Measurements from ENCODE around the gene FAM3A. TPM values are rescaled to one million over a fixed set of nuclear protein-coding genes. Genes with fewer than 3 reads are reported as not detected.

The FAM3A gene
- total and polyA plus RNA-seq, 10 of the 15 experiments (the other 5 are each of a cell fraction or from before 2014, with no cell fraction given), result 0.29 to 21.1 (median 11.4) TPM

DNA sequence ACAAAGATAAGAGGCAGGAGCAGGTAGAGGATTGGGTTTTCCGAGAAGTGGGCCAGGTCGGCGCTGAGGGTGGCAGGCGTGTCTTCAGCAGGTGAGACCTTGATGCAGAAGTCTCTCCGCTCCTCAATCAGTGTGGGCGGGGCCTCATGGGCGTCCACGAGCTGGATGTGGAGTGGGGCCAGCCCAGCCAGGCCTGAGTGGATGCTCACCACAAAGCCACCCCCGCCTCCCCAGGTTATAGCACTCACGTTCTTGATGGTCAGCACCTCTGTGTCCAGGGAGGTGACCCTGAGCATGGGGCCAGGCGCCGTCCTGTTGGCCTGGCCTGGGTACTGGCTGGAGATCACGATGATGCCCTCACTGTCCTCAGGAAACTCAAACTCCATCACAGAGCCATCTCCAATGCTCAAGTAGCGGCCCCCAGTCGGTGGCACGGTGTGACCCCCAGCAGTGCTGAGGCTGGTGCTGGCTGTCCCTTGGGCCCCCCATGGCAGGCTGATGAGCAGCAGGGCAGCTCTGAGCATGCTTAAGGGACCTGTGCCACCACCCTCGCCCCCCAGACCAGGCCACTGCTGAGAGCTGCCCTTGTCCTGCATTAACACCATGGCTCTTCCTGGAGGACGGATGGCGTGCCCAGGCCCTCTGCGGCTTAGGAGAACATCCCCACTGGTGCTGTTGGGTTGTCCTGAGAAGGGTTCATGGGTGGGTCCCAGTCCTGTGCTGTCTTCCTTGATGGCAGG is 27.5 kb downstream of the FAM3A start:
- CTCF ChIA-PET, result interaction anchor here (2.4 kb wide), 1 partner anchor 39 kb away, joined by 13 read pairs; no protein-coding TSS in a partner anchor
- POLR2A ChIA-PET, result interaction anchor here (0.6 to 3.3 kb wide), 4 partner anchors 9 to 61 kb away, joined by 3 to 14 read pairs (median 4); no protein-coding TSS in a partner anchor
- Histone ChIP-seq H3K9me3 (replicated peaks; ENCODE audit: control insufficient read depth, insufficient read depth, low read length) (no peaks in the 10 kb centered on the region; the same call in 2 of the 3 replicates), H3K79me2 (ENCODE audit: control insufficient read depth, insufficient read depth, low read length) (peaks cover 21% of the 10 kb centered on the region), H3K27ac (ENCODE audit: control insufficient read depth, insufficient read depth) (no peak overlapping the region), H3K4me2 (ENCODE audit: control insufficient read depth, insufficient read depth) (no peak overlapping the region), H3K27me3 (replicated peaks in 1 of 2; ENCODE audit: control insufficient read depth in 2 of 2, insufficient read depth in 2 of 2, low read length in 1 of 2) (no peaks in the 10 kb centered on the region), H3K4me1 (ENCODE audit: control insufficient read depth, insufficient read depth, low read length) (peaks cover 8% of the 10 kb centered on the region; the same call in 1 of the 2 replicates), H3K9ac (ENCODE audit: control insufficient read depth, insufficient read depth, low read length) (no peak overlapping the region), H2AFZ (ENCODE audit: control insufficient read depth, low read depth, low read length) (no peak overlapping the region), H3K36me3 (ENCODE audit: control insufficient read depth in 2 of 2, insufficient read depth in 2 of 2, low read length in 1 of 2) (peaks cover 0 to 2% of the 10 kb centered on the region in 2 experiments; a peak in 2 of 4 replicates), H3K4me3 (no peak overlapping the region), H4K20me1 (ENCODE audit: control insufficient read depth, insufficient read depth) (no peaks in the 10 kb centered on the region)
- SMC1A ChIA-PET (ENCODE audit: uncharacterized antibody, unreplicated experiment), result interaction anchor here (2.2 kb wide), 1 partner anchor 39 kb away, joined by 7 read pairs; no protein-coding TSS in a partner anchor
- 71% methylated on average over 20 of the region's 20 CpGs for WGBS (ENCODE audit: insufficient coverage, insufficient replicate concordance, low lambda C conversion rate, missing lambda C conversion rate)
- FAIRE-seq (no peak), DNase-seq (ENCODE audit: low read depth, low spot score) (no peak), ATAC-seq (no peak)
- intact Hi-C loops (cut with micrococcal nuclease; ENCODE audit: unreplicated experiment) (no loop called here), in situ Hi-C loops (cut with MboI) (no loop called here)
- BruUV-seq (replicated peaks), result no TSS peak
- RAD21 ChIA-PET (ENCODE audit: unreplicated experiment), result no interaction called here
- TF ChIP-seq RCOR1 (conservative IDR thresholded peaks at IDR 0.05; ENCODE audit: low read depth, low read length), result no peak
- no peak for TF ChIP-seq MTA3 (IDR thresholded peaks at IDR 0.05; ENCODE audit: borderline replicate concordance, low read length)
- TF ChIP-seq, protein P1, sequence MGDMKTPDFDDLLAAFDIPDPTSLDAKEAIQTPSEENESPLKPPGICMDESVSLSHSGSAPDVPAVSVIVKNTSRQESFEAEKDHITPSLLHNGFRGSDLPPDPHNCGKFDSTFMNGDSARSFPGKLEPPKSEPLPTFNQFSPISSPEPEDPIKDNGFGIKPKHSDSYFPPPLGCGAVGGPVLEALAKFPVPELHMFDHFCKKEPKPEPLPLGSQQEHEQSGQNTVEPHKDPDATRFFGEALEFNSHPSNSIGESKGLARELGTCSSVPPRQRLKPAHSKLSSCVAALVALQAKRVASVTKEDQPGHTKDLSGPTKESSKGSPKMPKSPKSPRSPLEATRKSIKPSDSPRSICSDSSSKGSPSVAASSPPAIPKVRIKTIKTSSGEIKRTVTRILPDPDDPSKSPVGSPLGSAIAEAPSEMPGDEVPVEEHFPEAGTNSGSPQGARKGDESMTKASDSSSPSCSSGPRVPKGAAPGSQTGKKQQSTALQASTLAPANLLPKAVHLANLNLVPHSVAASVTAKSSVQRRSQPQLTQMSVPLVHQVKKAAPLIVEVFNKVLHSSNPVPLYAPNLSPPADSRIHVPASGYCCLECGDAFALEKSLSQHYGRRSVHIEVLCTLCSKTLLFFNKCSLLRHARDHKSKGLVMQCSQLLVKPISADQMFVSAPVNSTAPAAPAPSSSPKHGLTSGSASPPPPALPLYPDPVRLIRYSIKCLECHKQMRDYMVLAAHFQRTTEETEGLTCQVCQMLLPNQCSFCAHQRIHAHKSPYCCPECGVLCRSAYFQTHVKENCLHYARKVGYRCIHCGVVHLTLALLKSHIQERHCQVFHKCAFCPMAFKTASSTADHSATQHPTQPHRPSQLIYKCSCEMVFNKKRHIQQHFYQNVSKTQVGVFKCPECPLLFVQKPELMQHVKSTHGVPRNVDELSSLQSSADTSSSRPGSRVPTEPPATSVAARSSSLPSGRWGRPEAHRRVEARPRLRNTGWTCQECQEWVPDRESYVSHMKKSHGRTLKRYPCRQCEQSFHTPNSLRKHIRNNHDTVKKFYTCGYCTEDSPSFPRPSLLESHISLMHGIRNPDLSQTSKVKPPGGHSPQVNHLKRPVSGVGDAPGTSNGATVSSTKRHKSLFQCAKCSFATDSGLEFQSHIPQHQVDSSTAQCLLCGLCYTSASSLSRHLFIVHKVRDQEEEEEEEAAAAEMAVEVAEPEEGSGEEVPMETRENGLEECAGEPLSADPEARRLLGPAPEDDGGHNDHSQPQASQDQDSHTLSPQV (IDR thresholded peaks at IDR 0.05), result no peak
- TF ChIP-seq ZNF217 (IDR thresholded peaks at IDR 0.05), result no peak
- TF ChIP-seq ETV6 (conservative IDR thresholded peaks at IDR 0.05 in 1 of 2, IDR thresholded peaks at IDR 0.05 in 1 of 2; ENCODE audit: borderline replicate concordance in 1 of 2, low read depth in 1 of 2), result no peak
- no peak for TF ChIP-seq CREM (IDR thresholded peaks at IDR 0.05; ENCODE audit: low read depth)
- no peak for TF ChIP-seq SRF (IDR thresholded peaks at IDR 0.05; ENCODE audit: low read depth in 2 of 2, low read length in 2 of 2)
- no peak for TF ChIP-seq CHD1 (IDR thresholded peaks at IDR 0.05; ENCODE audit: low read depth, low read length)
- TF ChIP-seq EP300 (IDR thresholded peaks at IDR 0.05; ENCODE audit: borderline replicate concordance in 1 of 2, control insufficient read depth in 1 of 2, low read depth in 2 of 2, low read length in 2 of 2), result no peak
- TF ChIP-seq, protein P2, sequence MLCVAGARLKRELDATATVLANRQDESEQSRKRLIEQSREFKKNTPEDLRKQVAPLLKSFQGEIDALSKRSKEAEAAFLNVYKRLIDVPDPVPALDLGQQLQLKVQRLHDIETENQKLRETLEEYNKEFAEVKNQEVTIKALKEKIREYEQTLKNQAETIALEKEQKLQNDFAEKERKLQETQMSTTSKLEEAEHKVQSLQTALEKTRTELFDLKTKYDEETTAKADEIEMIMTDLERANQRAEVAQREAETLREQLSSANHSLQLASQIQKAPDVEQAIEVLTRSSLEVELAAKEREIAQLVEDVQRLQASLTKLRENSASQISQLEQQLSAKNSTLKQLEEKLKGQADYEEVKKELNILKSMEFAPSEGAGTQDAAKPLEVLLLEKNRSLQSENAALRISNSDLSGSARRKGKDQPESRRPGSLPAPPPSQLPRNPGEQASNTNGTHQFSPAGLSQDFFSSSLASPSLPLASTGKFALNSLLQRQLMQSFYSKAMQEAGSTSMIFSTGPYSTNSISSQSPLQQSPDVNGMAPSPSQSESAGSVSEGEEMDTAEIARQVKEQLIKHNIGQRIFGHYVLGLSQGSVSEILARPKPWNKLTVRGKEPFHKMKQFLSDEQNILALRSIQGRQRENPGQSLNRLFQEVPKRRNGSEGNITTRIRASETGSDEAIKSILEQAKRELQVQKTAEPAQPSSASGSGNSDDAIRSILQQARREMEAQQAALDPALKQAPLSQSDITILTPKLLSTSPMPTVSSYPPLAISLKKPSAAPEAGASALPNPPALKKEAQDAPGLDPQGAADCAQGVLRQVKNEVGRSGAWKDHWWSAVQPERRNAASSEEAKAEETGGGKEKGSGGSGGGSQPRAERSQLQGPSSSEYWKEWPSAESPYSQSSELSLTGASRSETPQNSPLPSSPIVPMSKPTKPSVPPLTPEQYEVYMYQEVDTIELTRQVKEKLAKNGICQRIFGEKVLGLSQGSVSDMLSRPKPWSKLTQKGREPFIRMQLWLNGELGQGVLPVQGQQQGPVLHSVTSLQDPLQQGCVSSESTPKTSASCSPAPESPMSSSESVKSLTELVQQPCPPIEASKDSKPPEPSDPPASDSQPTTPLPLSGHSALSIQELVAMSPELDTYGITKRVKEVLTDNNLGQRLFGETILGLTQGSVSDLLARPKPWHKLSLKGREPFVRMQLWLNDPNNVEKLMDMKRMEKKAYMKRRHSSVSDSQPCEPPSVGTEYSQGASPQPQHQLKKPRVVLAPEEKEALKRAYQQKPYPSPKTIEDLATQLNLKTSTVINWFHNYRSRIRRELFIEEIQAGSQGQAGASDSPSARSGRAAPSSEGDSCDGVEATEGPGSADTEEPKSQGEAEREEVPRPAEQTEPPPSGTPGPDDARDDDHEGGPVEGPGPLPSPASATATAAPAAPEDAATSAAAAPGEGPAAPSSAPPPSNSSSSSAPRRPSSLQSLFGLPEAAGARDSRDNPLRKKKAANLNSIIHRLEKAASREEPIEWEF (IDR thresholded peaks at IDR 0.05; ENCODE audit: insufficient replicate concordance, low read depth, low read length), result no peak
- no peak for TF ChIP-seq STAT1 (conservative IDR thresholded peaks at IDR 0.05)
